NB4 (cell line): Measurements from ENCODE around the gene ANO1.

Source experiments
- POLR2A ChIP-seq: IDR thresholded peaks from 2 replicates; pipeline ENCODE4 v1.6.1; 2011; ENCODE audit warnings: mild to moderate bottlenecking; ENCODE audit not compliant: insufficient read length; ENCODE audit errors: extremely low read depth
- TF ChIP-seq, protein P1 (sequence below): IDR thresholded peaks from one replicate; pipeline ENCODE4 v1.5.1; 2012; ENCODE audit warnings: low read depth, low read length

DNA sequence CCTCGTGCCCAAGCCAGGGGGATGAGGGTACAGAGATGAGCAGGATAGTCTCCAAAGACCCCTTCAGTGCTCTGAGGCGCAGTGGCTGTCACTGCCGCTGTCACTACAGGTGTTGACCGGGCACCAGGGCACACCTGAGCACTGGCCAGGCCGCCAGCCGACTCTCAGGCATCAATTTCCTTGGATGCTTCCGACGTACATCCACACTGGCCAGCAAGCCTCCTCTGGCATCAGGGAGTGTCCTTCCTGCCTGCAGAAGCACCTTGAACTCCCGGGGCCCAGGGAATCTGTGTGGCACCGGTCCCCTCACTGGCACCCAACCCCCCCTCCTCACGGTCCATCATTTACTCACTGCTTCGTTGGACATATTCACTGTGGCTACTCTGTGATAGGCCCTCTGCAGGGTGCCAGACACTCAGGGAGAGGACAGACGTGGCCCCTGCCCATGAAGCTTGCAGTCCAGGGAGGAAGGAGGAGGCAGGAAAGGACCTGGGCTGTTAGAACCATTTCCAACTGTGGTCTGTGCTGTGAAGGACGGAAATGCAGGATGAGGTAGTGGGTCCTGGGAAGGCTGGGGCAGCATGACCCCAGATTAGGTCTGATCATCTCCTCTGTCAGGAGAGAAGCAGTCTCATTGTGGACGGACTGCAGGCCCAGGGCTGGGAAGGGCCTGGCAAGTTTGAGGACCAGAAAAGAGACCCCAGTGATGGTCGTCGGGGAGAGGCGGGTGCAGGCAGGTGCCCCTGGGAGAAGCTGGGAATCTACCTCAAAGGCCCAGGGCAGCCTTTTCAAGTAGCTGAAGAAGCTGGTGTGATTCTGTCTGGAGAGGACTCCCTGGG, 46.3 kb upstream of the ANO1 start:
- TF ChIP-seq POLR2A = no peak
- TF ChIP-seq, protein P1, sequence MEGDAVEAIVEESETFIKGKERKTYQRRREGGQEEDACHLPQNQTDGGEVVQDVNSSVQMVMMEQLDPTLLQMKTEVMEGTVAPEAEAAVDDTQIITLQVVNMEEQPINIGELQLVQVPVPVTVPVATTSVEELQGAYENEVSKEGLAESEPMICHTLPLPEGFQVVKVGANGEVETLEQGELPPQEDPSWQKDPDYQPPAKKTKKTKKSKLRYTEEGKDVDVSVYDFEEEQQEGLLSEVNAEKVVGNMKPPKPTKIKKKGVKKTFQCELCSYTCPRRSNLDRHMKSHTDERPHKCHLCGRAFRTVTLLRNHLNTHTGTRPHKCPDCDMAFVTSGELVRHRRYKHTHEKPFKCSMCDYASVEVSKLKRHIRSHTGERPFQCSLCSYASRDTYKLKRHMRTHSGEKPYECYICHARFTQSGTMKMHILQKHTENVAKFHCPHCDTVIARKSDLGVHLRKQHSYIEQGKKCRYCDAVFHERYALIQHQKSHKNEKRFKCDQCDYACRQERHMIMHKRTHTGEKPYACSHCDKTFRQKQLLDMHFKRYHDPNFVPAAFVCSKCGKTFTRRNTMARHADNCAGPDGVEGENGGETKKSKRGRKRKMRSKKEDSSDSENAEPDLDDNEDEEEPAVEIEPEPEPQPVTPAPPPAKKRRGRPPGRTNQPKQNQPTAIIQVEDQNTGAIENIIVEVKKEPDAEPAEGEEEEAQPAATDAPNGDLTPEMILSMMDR = no peak
